DND-41 (cell line): Measurements from ENCODE around the gene PLK2.

Experiments used
- ATAC-seq: fragments of 200-7000 bp; cut with Tn5 transposase; 3 replicates; pipeline ENCODE4 v1.9.1; 2021; ENCODE audit warnings: low read depth; ENCODE audit not compliant: insufficient read depth
- DNase-seq: peaks from one replicate; pipeline ENCODE4 v3.0.0-alpha.2; 2020
- H2AFZ ChIP-seq: 2 replicates; pipeline ENCODE4 v1.6.0; 2012; ENCODE audit warnings: low read depth, low read length
- H3K27ac ChIP-seq: 2 replicates; pipeline ENCODE4 v1.5.1; 2012; ENCODE audit warnings: low read length, inconsistent platforms
- H3K27me3 ChIP-seq: fragments of 200-600 bp; sonication (generic); 2 replicates; pipeline ENCODE4 v1.6.0; 2012; ENCODE audit warnings: low read length, mild to moderate bottlenecking, inconsistent platforms; ENCODE audit not compliant: insufficient read depth, poor library complexity
- H3K36me3 ChIP-seq: 2 replicates; pipeline ENCODE4 v1.5.1; 2012; ENCODE audit warnings: low read length, inconsistent platforms; ENCODE audit not compliant: insufficient read depth
- H3K4me1 ChIP-seq: 2 replicates; pipeline ENCODE4 v1.5.1; 2012; ENCODE audit warnings: mild to moderate bottlenecking, low read length; ENCODE audit not compliant: insufficient read depth
- H3K4me2 ChIP-seq: 2 replicates; pipeline ENCODE4 v1.6.0; 2012; ENCODE audit warnings: mild to moderate bottlenecking, moderate library complexity, low read length, inconsistent platforms; ENCODE audit not compliant: insufficient read depth
- H3K4me3 ChIP-seq, 2 experiments: fragments of 200-600 bp in 1 of 2; shearing (Covaris generic) in 1 of 2; 2 replicates each; pipeline ENCODE4 v1.5.1; 2012 to 2016; ENCODE audit warnings: inconsistent platforms in 2 of 2, low read length in 2 of 2, mild to moderate bottlenecking in 2 of 2, low read depth in 1 of 2, moderate library complexity in 1 of 2
- H3K79me2 ChIP-seq: 2 replicates; pipeline ENCODE4 v1.6.0; 2012; ENCODE audit warnings: low read length, inconsistent platforms; ENCODE audit not compliant: insufficient read depth
- H3K9ac ChIP-seq: 2 replicates; pipeline ENCODE4 v1.6.0; 2012; ENCODE audit warnings: low read depth, mild to moderate bottlenecking, inconsistent platforms, low read length, moderate library complexity
- H3K9me3 ChIP-seq: 2 replicates; pipeline ENCODE4 v1.5.1; 2012; ENCODE audit warnings: low read length, moderate library complexity, mild to moderate bottlenecking, inconsistent platforms; ENCODE audit not compliant: insufficient read depth, severe bottlenecking
- H4K20me1 ChIP-seq: 2 replicates; pipeline ENCODE4 v1.6.0; 2012; ENCODE audit warnings: low read length; ENCODE audit not compliant: insufficient read depth
- CTCF ChIP-seq: IDR thresholded peaks from 2 replicates; pipeline ENCODE4 v1.5.1; 2012; ENCODE audit warnings: borderline replicate concordance, low read length, moderate library complexity, mild to moderate bottlenecking; ENCODE audit not compliant: poor library complexity, severe bottlenecking; ENCODE audit errors: extremely low read depth
- EZH2 ChIP-seq: IDR thresholded peaks from 3 replicates; pipeline ENCODE4 v1.6.1; 2012; ENCODE audit warnings: borderline replicate concordance, low read depth, mild to moderate bottlenecking, moderate library complexity, low read length, inconsistent platforms; ENCODE audit not compliant: severe bottlenecking

The PLK2 gene

GRCh38 chr5:58440901-58441460, 18.9 kb downstream of the PLK2 start:
- Histone ChIP-seq H3K79me2 (no peaks in the 10 kb centered on the region), H2AFZ (no peak overlapping the region), H3K9ac (no peak overlapping the region), H3K9me3 (no peaks in the 10 kb centered on the region), H3K4me2 (no peak overlapping the region), H3K4me1 (no peaks in the 10 kb centered on the region), H3K4me3 (no peak overlapping the region), H3K27ac (no peak overlapping the region), H3K36me3 (no peaks in the 10 kb centered on the region), H4K20me1 (no peaks in the 10 kb centered on the region), H3K27me3 (no peaks in the 10 kb centered on the region)
- DNase-seq (no peak), ATAC-seq (no peak)
- TF ChIP-seq EZH2 (no peak), CTCF (no peak)

GRCh38 chr5:58439094-58439644, 20.7 kb downstream of the PLK2 start:
- Histone ChIP-seq H3K9me3 (no peaks in the 10 kb centered on the region), H3K4me1 (no peaks in the 10 kb centered on the region), H2AFZ (no peak overlapping the region), H3K27ac (no peak overlapping the region), H3K36me3 (no peaks in the 10 kb centered on the region), H3K4me3 (no peak overlapping the region), H3K79me2 (no peaks in the 10 kb centered on the region), H4K20me1 (no peaks in the 10 kb centered on the region), H3K27me3 (no peaks in the 10 kb centered on the region), H3K9ac (no peak overlapping the region), H3K4me2 (no peak overlapping the region)
- DNase-seq, result no peak
- ATAC-seq, result no peak
- TF ChIP-seq CTCF (no peak), EZH2 (no peak)

- H3K4me1 ChIP-seq, result no peaks in the 10 kb centered on the region
- no peak overlapping the region for H3K4me3 ChIP-seq
- ATAC-seq, result no peak
- no peak overlapping the region for H3K4me2 ChIP-seq
- H3K36me3 ChIP-seq, result no peaks in the 10 kb centered on the region
- H4K20me1 ChIP-seq, result no peaks in the 10 kb centered on the region
- no peaks in the 10 kb centered on the region for H3K9me3 ChIP-seq
- H3K27ac ChIP-seq, result no peak overlapping the region
- H2AFZ ChIP-seq, result no peak overlapping the region
- DNase-seq, result no peak
- TF ChIP-seq CTCF (no peak), EZH2 (no peak)
- no peak overlapping the region for H3K9ac ChIP-seq
- H3K79me2 ChIP-seq, result no peaks in the 10 kb centered on the region
- no peaks in the 10 kb centered on the region for H3K27me3 ChIP-seq
Measured at GRCh38 chr5:58437661-58438060, 22.2 kb downstream of the PLK2 start.
